NB4 (cell line): ENCODE data around the gene HLA-B.
A peak's percentile ranks its signal among the peaks of the same experiment; 100 is the strongest.
"Not testable (repeated sequence)": the region's sequence is repeated elsewhere in the genome, so short reads cannot be mapped to it uniquely, and the experiment has no call there.

Source experiments
- DNase-seq: peaks from one replicate; pipeline ENCODE4 v3.0.0; 2010; ENCODE audit warnings: low read depth
- H3K4me3 ChIP-seq: one replicate; pipeline ENCODE4 v1.5.1; 2011; ENCODE audit warnings: mild to moderate bottlenecking, low read depth, low read length, moderate library complexity
- MYC ChIP-seq: IDR thresholded peaks from 2 replicates; pipeline ENCODE4 v1.6.1; 2011; ENCODE audit warnings: low read depth, low read length
- POLR2A ChIP-seq: IDR thresholded peaks from 2 replicates; pipeline ENCODE4 v1.6.1; 2011; ENCODE audit warnings: mild to moderate bottlenecking; ENCODE audit not compliant: insufficient read length; ENCODE audit errors: extremely low read depth
- TF ChIP-seq, protein P1 (sequence below): IDR thresholded peaks from 2 replicates; pipeline ENCODE4 v1.6.1; 2011; ENCODE audit warnings: low read depth, low read length
- TF ChIP-seq, protein P2 (sequence below): IDR thresholded peaks from one replicate; pipeline ENCODE4 v1.5.1; 2012; ENCODE audit warnings: low read depth, low read length

The HLA-B gene

DNA sequence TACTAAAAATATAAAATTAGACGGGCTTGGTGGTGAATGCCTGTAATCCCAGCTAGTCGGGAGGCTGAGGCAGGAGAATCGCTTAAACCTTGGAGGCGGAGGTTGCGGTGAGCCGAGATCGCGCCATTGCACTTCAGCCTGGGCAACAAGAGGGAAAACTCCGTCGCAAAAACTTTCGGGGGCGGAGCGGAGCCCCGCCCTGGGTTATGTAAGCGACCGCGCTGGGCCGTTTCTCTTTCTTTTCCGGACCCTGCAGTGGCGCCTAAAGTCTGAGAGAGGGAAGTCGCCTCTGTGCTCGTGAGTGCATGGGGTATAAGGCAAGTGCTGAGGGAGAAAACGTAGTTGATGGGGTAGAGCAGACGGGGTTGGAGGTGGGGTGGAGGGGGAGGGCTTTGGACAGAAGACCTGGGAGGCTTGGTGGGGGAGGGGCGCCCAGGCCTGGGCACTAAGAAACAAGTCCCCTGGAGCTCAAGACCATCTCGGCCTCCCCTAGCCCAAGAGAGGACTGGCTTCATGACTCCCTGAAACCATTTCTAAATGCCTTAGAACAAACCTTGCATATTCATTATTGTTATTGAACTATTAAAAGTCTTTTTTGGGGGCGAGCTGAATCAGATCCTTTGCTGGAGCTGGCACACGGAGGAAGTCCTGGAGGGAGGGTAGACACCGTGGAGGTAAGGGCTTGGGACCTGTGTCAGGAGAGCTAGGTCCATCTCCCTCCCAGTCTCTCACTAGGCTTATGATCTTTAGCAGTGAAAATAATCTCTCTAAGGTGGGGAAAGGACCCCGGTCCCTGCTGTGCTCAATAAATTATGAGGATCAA, 43.7 kb upstream of the HLA-B start:
- TF ChIP-seq, protein P1, sequence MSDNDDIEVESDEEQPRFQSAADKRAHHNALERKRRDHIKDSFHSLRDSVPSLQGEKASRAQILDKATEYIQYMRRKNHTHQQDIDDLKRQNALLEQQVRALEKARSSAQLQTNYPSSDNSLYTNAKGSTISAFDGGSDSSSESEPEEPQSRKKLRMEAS, result peak; percentile 15; the same call in 1 of the 2 replicates
- TF ChIP-seq POLR2A, result peak; percentile 53
- TF ChIP-seq, protein P2, sequence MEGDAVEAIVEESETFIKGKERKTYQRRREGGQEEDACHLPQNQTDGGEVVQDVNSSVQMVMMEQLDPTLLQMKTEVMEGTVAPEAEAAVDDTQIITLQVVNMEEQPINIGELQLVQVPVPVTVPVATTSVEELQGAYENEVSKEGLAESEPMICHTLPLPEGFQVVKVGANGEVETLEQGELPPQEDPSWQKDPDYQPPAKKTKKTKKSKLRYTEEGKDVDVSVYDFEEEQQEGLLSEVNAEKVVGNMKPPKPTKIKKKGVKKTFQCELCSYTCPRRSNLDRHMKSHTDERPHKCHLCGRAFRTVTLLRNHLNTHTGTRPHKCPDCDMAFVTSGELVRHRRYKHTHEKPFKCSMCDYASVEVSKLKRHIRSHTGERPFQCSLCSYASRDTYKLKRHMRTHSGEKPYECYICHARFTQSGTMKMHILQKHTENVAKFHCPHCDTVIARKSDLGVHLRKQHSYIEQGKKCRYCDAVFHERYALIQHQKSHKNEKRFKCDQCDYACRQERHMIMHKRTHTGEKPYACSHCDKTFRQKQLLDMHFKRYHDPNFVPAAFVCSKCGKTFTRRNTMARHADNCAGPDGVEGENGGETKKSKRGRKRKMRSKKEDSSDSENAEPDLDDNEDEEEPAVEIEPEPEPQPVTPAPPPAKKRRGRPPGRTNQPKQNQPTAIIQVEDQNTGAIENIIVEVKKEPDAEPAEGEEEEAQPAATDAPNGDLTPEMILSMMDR, result no peak
- TF ChIP-seq MYC, result no peak
- DNase-seq, result peak; percentile 92
- peak overlapping the region; percentile 72 for H3K4me3 ChIP-seq

DNA sequence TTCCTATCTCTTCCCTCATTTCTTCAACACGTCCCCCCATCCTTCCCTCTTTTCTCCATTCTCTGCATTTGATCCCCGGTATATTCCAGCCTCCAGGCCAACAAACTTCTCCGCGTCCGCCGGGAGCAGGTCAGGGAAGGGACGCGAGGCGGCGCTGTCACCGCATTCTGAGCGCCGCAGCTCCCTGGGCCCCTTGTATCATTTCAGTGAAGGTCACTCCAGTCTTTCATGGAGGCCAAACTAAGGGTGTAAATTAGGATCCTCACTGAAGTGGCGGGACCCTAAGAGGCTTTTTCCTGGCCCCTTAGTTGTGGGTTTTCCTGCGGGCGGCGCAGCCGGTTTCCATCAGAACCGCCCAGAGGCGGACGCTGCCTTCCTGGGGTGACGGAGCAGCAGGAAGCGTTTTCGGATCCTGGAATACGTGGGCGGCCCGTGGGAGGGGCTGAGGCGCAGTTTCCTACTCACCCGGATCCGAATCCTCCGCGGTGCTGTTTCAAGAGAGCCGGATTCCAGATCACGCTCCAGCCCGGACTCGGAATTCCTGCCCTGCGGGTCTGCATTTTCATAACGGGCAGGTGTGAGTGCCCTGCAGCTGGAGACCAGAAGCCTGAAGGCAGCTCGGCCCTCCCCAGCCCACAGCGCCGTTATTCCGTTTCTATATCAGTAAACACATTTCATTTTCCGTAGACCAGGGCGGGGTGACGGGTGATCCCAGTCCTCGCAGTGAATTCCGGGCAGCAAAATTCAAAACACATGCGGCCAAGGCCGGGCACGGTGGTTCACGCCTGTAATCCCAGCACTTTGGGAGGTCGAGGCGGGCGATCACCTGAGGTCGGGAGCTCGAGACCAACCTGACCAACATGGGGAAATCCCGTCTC, 42.8 kb upstream of the HLA-B start:
- H3K4me3 ChIP-seq, result peak overlapping the region; percentile 72
- TF ChIP-seq MYC (0 out of 2 replicates have a peak, but pooled peaks have one; percentile 32), POLR2A (peak; percentile 18)
- TF ChIP-seq, protein P2, result peak; percentile 95
- TF ChIP-seq, protein P1, result no peak
- DNase-seq, result peak; percentile 88

GRCh38 chr6:31397901-31398525, 41.0 kb upstream of the HLA-B start:
- H3K4me3 ChIP-seq, result no peak overlapping the region
- TF ChIP-seq POLR2A (no peak), MYC (no peak)
- TF ChIP-seq, protein P2, result no peak
- TF ChIP-seq, protein P1, result no peak
- no peak for DNase-seq

- DNase-seq, H3K4me3 ChIP-seq: not testable (repeated sequence)
Measured at GRCh38 chr6:31397153-31397499, 40.1 kb upstream of the HLA-B start.

DNA sequence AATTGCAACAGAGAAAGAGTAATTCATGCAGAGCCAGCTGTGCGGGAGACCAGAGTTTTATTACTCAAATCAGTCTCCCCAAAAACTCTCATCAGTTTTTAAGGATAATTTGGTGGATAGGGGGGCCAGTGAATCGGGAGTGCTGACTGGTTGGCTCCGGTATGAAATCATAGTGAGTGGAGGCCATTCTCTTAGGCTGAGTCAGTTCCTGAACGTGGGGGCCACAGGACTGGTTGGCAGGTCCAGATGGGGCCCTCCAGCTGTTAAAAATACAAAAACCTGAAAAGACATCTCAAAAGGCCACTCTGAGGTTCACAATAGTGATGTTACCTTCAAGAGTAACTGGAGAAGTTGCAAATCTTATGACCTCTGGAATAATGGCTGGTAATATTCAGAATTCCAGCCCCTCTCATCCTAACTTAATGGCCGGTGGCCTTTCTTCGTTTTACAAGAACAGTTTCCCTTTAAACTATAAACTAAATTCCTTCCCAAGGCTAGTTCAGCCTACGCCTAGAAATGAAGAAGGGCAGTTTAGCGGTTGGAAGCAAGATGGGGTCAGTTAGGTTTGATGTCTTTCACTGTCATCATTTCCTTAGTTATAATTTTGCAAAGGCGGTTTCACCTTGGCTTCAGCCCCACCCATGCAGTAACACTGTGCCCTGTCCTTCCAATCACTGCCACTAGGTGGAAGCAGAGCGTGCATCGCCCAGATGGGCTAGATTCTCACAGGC, 39.6 kb upstream of the HLA-B start:
- DNase-seq, result peak; percentile 75
- no peak for TF ChIP-seq POLR2A
- TF ChIP-seq, protein P1, result no peak
- TF ChIP-seq MYC, result no peak
- TF ChIP-seq, protein P2, result peak; percentile 85
- H3K4me3 ChIP-seq, result no peak overlapping the region
